IMR-90 (cell line): Measurements from ENCODE around the gene RLN3.

ENCODE experiments used
- CTCF ChIP-seq: conservative IDR thresholded peaks from 2 replicates; pipeline ENCODE4 v1.5.1; 2012; ENCODE audit warnings: mild to moderate bottlenecking, low read depth, low read length, improper control_type of control experiment
- FOS ChIP-seq: fragments of 150-350 bp; IDR thresholded peaks from 2 replicates; pipeline ENCODE4 v1.6.1; 2016; ENCODE audit warnings: low read depth, low read length
- MAFK ChIP-seq: IDR thresholded peaks from 2 replicates; pipeline ENCODE4 v1.6.1; 2012; ENCODE audit warnings: low read depth, low read length, improper control_type of control experiment
- POLR2A ChIP-seq: IDR thresholded peaks from 2 replicates; pipeline ENCODE4 v1.6.1; 2012; ENCODE audit warnings: mild to moderate bottlenecking, low read depth, low read length
- SMC3 ChIP-seq: fragments of 150-350 bp; IDR thresholded peaks from 2 replicates; pipeline ENCODE4 v1.6.1; 2016; ENCODE audit warnings: low read depth, mild to moderate bottlenecking, antibody characterized with exemption, low read length, moderate library complexity

- TF ChIP-seq CTCF (no peak), POLR2A (no peak), SMC3 (no peak), FOS (no peak), MAFK (no peak)
Observed at GRCh38 chr19:13989487-13989886, 38.5 kb upstream of the RLN3 start.
